Heart left ventricle (tissue), 13 donors: ENCODE results near the gene TMX2.

Source experiments
- CTCF ChIP-seq, 12 donors: fragments of 200-600 bp; sonication (generic) in 4 of 12; IDR thresholded peaks; one replicate each; pipeline versions ENCODE4 v1.5.0 to v1.8.0; 2018 to 2022; ENCODE audit warnings: antibody characterized with exemption in 12 of 12, mild to moderate bottlenecking in 5 of 12
- POLR2A ChIP-seq, 2 donors: fragments of 450-650 bp; IDR thresholded peaks; one replicate each; pipeline ENCODE4 v1.6.1; 2017; ENCODE audit warnings: antibody characterized with exemption in 2 of 2, mild to moderate bottlenecking in 2 of 2, moderate library complexity in 2 of 2
- donor health status: ischemic (EF 13 %, LVEDD 7.1; RV severe dilation, severe dysfunction).
- donor health status: DM: no; HTN: yes; CAD: no.
- donor health status: DM: no; HTN: no; CAD: no.
- donor health status: ischemic (EF 25% LVEDD 6.9; RV normal size, moderate dysfunction).
- donor health status: ischemic (EF 25% LVEDD 5.7; RV mildly dilated, moderate dysfunction).
- donor health status: ischemic (EF 35%, LVEDD 5.7; RV mildly dilated, moderate dysfunction).
- donor health status: nonischemic (EF 11% LVEDD 7.7; RV severe dilation, severe dysfunction).
- donor health status: DM: yes; HTN: yes; CAD: no.
- donor health status: PGD.
- donor health status: ischemic (EF 29% LVEDD 5.4; RV normal size, mild dysfunction).
- donor health status: nonischemic (EF 23%, LVEDD 6.1; RV moderate dilation, normal function).

GRCh38 chr11:57699813-57700212 is 12.6 kb upstream of the TMX2 start:
- no peak for TF ChIP-seq CTCF (IDR thresholded peaks at IDR 0.05)
- TF ChIP-seq POLR2A (IDR thresholded peaks at IDR 0.05) = no peak
